Amniotic stem cell (primary cell): ENCODE measurements around the gene GRIK4.

Experiments
- DNase-seq: peaks from one replicate; lab custom pipeline; 2025; lab: John Stamatoyannopoulos, UW

GRIK4 gene

DNA sequence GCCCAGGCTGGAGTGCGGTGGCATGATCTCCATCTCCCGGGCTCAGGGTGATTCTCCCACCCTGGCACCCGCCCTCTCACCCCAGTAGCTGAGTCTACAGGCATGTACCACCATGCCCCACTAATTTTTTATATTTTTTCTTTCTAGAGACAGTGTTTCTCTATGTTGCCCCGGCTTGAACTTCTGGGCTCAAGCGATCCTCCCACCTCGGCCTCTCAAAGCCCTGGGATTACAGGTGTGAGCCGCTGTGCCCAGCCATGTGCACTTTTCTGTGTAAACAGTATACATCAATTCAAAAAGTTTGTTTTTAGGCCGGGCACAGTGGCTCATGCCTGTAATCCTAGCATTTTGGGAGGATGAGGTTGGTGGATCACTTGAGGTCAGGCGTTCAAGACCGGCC lies 14.7 kb downstream of the GRIK4 start:
- no peak for DNase-seq

DNA sequence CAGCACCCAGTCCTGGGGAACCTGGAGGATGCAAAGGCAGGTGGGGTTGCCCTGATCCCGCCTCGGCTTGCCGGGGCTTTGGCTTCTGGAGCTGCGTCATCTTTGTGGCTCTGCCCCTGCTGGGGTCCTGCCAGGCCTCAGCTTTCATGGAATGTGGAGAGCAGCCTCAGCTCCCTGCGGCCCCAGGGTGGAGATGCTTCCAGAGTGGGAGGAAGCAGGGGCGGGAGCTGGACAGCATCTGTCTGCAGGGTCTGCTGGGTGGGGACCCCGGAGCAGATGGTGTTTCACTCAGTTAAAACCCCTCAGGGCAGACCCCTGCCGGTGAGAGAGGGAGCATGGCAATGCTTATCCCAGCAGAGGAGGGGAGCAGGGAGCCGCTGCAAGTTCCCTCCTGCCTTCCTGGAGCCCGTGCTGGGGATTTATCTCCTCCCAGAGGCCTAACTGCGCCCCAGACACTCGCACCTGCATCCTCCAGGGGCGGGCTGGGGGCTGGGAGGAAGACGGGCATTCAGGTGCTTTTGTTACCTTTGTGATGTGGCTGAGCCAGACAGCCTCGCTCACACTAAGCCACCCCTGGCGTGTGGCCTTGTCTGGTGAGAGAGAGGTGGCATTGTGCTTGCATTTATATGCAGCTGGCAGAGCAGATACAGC lies 15.7 kb downstream of the GRIK4 start:
- DNase-seq: peak; percentile 18

DNA sequence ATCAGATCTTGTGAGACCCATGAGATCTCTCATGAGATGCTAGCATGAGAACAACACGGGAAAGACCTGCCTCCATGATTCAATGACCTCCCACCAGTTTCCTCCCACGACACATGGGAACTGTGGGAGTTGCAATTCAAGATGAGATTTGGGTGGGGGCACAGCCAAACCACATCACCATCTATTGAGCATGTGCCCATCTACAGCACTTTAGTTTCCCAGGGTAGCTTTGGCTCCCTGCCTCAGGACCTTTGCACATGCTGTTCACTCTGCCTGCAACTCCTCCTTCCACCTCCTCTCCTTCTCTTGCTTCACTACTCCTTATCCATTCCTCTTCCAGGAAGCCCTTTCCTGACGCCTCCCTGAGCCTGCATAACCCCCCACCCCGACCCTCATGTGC lies 17.2 kb downstream of the GRIK4 start:
- no peak for DNase-seq

DNA sequence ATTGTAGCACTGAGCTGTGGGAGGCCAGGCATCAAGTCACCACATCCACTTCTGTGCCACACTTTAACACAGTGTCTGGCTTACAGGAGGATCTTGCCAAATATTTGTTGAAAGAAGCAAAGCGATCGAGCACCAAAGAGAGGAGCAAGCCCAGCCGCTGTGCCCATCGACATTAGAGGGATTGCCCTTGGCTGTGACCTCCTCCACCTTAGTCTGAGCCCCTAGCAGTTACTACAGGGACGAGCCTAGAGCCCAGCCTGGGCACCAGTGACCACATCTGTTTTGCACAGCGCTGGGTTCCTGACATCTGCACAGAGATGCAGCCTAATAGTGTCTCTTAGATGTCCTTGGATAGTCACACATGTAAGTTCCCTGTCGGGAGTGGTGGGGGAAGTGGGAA lies 17.7 kb downstream of the GRIK4 start:
- DNase-seq: no peak

DNA sequence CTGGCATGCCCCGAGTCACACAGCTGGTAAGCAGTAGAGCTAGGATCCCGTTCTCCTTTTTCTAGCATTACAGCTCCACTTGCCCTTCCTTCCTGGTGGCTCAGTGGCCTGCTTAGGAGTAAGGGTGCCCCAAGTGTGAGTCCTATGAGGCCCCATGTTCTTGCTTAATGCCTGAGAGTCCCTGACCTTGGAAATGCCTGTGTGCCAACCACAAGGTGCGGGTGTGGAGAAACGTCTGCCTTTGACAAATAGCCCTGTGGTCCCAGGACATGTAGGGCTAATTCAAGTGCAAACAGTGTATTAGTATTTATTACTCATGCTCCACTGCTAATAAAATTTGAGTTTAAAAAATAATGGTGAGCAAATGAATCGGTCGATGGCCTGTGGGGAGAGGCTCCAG lies 18.4 kb downstream of the GRIK4 start:
- DNase-seq: no peak

DNA sequence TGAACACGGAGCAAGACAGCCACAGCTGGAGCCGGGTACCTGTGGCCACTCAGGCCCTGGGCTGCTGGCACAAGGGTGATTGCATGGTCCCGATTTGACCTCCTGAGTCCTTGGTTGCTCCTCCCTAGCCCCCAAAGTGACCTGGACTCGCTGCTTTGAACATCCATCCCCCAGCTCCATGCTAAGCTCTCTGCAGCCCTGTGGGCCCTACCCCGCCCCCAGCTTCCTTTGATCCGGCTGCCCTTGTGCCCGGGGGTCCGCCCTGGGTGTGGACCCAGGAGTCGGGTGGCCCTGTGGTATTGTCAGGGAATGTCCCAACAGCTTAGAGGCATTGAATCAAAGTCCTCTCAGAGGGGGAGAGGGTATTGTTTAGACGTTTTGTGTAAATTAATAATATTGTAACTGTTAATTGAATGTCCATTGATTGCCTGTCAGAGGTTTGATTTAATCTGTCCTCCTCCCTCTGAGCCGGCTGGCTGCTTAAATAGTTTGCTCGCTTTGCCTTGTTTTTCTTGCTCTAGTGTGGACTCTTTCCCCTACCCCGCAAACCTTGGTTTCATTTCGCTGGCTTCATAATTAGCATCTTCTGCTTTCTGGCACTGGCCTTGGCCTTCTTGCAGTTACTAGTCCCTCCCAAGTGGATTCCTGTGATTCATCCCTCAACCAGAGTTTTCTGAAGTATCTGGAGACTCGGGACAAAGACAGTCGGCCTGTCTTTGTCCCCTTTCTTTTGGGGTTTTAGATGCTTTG lies 20.7 kb downstream of the GRIK4 start:
- peak; percentile 28 for DNase-seq

DNA sequence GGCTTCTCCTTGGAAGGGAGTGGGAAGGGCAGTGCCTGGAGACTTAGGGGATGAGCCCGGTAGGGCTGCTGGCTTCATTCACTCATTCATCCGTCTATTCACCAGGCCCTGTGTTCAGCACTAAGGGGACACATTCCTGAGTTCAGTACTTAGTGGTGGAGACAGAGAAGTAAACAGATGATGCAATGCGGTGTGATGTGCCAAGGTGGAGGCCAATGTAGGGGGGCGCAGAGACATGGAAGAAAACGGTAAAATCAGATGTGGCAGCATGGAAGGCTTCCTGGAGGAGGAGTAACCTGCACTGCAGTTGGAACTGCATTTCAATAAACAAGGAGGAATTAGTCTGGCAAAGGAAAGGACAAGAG lies 21.3 kb downstream of the GRIK4 start:
- DNase-seq: no peak

DNA sequence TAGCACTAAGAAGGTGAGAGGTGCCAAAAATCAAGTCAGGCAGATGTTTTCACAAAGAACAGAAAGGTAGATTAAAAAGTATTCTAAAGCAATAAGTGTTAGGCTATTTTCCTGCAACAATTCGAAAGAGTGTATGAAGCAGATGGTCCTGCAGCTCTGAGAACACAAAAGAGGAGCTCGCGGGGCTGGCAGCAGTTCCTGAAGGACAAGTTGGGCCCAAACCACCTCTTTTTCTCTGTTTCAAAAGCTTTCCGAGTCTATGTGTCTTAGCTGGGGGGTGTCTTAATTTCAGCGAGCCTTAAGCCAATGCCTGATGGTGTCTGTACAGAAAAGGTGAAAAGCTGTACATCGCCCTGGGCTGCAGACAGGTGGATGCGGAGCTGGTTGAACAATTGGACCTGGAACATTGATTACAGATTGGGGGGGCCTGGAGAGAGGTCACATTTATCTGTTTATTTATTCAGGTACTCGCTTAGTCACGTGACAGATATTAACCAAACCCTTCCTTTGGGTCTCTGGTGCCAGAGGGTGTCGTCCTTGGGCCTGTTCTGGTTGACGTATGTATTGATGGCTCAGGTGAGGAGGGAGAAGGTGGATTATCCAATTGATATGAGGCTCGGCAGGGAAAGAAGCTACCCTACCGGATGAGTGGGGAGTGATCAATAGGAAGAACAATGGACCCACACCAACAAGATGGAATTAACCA lies 24.7 kb downstream of the GRIK4 start:
- no peak for DNase-seq

DNA sequence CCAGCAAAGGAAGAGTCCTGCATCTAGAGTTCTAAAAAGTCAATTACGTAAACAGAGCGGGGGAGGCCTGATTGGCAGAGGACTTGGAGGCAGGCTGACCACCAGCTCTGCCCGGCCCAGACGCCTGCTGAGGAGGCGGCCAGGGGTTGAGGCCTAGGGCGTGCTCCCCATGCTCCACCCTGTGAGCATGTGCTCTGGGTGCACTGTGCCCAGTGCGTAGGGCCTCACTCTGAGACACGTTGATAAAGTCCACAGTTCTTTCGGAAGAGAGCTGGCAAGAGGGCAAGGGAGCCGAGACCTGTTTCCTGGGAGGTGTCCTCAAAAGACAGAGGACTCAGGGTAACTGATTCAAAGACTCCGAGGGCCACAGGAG lies 25.2 kb downstream of the GRIK4 start:
- no peak for DNase-seq

DNA sequence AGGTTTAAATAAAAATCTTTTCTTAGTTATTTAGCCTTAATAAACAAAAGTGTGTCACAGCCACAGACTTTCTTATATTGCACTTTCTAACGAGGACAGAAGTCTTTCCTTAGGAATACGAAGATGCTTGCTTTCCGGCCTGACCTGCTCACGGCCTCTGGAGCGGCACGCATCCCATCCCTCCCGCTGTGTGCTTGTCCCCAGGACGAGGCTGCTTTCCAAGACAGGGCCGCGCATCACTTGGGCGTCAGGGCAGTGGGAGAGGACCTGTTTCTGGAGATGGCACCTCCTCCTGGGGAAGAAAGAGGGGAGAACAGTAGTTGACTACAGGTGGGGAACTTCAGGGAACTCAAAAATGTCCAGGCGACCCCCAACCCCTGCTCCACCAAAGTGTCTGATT lies 26.4 kb downstream of the GRIK4 start:
- no peak for DNase-seq

DNA sequence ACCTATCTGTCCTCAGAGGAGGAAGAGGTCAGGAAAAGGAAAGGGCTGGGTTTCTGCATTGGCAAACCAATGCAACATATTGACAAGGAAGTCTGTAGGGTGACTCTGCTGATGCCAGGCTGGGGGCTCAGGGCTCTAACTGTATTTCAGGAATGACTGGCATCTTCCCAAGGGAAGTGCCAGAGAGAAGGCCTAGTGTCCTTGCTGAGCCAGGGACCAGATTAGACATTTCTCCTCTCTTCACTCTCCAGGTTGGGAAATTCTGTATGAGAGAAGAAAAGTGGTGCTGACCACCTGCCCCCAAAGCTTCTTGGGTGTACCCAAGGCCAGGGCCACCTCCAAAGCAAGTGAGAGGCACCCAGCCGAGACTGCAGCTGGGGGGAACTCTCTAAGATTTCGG lies 27.2 kb downstream of the GRIK4 start:
- no peak for DNase-seq

DNA sequence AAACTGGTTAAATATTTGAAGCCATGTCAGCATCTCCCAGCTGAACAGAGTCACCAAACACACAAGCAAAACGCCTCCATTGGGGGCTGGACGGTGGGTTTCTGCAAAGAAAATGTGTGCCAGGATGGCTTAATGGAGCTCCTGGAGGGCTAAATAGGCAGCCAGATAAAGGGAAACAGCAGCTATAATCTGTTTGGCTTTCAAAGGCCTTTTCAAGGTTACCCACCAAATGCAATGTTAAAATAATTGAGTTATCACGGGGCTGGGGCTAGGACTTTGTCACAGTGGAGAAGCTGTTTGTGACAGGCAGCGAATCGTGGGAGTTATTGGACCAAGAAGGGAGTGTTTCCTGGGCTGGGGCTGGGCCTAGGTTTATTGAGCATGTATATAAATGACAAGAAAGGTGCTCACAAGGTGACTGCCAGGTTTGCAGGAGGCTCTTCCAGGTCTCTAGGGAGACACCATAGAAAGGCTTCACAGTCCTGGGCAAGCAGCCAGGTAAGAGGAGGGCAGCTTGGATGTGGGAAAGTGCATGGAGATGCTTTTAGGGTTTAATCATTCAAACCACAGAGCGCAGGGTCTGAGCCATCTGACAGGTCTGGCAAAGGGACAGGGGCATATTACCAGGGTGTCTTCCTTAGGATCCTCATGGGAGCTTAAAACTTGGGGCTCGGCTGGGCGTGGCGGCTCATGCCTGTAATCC lies 28.3 kb downstream of the GRIK4 start:
- no peak for DNase-seq

DNA sequence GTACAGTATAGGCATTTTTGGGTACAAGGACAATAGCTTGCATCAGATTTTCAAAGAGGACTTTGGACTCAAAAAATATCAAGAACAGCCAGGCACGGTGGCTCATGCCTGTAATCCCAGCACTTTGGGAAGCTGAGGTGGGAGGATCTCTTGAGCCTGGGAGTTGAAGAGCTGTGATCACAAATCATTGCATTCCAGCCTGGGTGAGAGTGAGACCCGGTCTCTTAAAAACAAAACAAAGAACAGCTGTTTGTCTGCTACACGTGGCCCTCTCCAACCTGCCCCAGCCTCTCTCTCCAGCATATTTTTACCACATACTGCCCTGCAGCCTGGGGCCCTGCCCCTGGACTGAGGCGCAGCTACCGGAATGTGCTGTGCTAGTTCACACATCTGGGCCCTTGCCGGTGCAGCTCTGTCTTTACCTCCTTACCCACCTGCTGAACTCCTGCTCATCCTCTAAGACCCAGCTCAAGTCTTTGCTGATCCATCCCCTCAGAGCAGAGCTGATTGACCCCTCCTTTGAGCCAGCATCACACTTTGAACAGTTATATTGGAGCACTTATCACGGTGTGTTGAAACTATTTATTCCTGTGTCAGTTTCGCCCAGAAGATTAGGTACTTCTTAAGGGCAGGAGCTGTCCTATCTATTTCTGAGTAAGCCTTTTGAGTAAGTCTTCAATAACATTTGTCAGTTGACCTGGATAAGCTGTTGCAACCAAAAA lies 29.4 kb downstream of the GRIK4 start:
- DNase-seq: no peak

DNA sequence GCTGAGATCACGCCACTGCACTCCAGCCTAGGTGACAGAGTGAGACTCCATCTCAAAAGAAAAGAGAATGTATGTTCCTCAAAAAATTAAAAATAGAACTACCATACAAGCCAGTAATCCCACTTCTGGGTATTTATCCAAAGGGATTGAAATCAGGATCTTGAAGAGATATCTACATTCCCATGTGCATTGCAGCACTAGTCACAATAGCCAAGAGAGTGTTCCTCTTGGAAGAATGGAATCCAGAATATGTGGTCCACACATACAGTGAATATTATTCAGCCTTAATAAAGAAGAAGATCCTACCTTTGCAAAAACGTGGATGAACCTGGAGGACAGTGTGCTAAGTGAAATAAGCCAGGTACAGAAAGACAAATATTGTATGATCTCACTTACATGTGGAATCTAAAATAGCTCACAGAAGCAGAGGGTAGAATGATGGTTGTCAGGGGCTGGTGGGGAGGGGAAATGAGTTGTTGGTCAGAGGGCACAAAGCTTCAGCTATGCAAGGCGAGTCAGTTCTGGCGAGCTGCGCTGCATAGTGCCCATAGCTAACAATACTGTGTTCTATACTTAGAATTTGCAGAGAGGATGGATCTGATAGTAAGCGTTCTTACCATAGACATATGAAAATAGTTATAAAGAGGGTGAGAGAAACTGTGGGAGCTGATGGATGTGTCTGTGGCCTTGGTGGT lies 32.1 kb downstream of the GRIK4 start:
- DNase-seq: no peak

DNA sequence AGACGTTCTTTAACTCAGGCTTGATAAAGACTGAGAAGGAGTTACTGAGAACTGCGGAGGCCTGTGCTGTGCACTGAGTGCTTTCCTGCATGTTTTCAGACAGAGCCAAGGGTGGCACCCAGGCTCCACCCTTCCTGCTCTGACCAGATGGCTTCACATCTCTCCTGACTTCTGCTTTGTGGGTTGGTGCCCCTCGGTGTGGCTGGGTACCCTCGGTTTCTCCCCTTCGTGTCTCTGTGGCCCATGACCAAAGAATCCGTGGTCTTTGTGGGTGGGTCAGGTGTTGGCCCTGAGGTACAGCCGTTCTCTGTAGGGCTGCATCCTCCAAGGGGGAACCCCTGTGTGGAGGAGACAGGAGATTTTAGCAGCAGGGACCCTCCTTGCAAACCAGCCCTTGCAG lies 34.3 kb downstream of the GRIK4 start:
- no peak for DNase-seq

DNA sequence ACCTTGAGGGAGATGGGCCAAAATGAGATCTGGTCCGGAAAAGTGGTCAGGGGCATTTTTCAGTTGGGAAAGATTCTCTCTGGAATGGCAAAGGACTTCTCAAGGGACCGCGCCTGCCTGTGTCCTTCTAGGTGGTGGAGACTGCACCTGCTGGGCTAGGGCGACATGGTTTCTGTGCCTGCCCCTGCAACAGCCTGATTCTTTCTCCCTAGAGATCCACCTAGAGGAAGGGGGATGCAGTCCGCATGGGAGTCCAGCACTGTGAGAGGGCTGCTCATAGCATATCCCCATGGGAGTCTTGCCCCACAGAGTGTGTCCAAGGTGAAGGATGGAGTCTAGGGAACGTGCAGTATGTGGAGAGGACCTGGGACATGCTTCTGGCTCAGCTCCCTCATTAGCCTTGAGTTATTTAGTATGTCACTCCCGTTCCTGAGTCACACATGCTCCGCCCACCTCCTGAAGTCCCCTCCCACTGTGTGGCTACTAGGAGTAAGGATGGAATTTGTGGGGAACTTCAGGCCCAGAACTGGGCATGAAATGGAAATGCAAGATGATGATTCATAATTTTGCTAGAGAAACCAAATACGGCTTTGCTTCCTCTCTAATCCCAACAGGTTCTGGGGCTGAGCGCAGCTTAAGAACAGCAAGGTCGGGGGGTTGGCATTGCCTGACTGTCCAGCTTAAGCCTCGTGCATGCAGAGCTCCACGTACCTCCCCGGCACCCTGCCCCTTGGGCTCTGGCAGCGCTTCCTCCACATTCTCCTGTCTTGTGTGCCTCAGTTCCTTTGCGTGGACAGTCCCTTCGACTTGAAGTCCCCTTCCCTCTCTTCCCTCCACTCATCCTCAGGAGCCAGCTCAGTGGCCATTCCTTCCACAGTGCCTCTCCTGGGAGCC lies 35.0 kb downstream of the GRIK4 start:
- DNase-seq: peak; percentile 92

DNA sequence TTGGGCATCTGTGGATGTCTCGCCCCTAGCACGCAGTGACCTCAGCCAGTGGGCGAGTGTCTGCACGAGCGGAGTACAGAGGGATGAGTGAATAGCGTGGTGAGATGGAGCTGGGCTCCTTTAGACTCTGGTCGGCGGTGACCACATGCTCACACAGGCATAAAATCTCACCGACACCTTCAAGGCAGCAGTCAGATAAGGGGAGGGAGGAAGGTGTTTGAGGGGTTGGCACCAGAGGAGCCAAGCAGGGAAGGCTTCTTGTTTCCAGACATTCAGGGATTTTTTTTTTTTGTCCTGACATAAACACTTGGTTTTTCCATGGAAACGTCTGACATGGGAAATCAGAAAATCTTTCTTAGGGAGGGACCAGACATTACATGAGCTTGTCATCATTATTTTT lies 35.8 kb downstream of the GRIK4 start:
- no peak for DNase-seq

DNA sequence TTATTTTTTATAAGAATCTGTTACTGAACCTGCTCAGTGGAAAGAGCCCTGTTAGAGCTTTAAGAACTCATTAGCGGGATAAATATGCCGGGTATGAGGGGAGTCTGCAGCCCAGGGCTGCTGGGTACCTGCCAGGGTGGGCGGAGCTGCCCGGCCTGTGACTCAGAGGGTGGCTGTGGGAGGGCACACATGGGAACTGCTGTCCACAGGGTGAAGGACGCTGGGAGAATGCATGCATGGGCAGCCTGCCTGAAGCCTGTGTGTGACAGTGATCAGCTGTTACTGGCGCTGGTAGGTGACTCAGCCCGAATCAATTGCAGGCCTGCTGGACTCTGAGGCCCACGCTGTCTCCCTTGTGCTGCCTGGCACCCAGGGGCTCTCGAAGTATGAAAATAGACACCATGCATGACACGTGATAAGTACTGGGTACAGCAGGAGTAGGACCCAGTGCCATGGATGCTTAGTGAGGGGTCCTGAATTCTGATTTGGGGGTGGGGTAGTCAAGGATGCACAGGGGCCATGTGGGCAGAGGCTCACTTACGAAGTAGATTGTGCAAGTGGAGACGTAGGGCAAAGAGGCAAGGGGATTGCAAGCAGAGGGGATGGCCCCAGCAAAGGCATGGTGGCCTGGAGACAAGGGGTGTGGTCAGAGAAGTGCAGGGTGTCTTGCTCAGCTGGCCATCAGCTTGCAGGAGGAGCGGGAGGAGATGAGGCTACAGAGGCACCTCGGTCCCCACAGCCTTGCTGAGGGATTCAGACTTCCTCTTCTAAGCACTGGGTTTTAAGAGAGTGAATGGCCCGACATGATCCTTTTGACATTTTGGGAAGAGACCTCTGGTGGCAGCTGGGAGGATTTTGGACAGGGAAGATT lies 36.5 kb downstream of the GRIK4 start:
- peak; percentile 90 for DNase-seq

DNA sequence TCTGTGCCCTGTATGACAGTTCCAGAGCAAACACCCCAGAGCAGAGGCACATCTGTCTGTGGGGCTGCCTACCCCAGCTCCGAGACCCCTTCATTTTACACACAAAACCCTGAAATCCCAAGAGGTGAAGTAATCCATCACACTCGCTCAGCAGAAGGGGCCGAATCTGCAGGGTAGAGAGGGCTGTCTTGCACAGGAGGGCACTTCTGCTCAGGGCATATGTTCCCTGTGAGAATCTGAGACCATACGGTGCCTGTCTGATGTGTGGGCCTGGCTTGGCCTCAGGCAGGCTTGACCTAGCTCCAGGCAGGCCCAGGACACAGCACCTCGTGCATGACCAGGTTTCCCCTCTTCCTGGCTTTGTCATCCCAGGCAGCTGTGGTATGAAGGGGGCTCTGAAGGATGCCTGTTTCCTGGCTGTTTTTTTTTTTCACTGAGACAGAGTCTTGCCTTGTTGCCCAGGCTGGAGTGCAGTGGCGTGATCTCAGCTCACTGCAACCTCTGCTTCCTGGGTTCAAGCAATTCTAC lies 37.2 kb downstream of the GRIK4 start:
- no peak for DNase-seq
